ENCODE measurements around the gene SMIM24.

The SMIM24 gene

DNA sequence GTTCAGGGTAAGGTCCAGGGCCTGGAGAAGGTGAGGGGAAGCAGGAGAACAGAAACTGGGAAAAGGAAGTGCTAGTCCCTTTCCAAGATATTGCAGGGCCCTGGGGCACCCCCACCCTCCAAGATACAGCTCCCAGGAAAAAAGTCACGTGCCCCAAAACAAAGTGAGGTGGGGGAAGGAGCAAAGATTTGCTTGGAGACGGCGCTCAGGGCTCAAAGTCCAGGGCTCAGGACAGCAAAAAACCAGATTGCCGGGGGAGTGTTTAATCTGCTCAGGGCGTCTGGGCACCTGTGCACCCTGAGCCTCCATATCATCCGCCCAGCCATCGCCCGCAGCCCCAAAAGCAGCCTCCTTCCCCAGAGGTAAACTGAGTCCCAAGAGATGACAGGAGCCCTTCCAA is 6.3 kb downstream of the SMIM24 start:
- no peak for DNase-seq (ENCODE audit: low read depth in 2 of 2)

DNA sequence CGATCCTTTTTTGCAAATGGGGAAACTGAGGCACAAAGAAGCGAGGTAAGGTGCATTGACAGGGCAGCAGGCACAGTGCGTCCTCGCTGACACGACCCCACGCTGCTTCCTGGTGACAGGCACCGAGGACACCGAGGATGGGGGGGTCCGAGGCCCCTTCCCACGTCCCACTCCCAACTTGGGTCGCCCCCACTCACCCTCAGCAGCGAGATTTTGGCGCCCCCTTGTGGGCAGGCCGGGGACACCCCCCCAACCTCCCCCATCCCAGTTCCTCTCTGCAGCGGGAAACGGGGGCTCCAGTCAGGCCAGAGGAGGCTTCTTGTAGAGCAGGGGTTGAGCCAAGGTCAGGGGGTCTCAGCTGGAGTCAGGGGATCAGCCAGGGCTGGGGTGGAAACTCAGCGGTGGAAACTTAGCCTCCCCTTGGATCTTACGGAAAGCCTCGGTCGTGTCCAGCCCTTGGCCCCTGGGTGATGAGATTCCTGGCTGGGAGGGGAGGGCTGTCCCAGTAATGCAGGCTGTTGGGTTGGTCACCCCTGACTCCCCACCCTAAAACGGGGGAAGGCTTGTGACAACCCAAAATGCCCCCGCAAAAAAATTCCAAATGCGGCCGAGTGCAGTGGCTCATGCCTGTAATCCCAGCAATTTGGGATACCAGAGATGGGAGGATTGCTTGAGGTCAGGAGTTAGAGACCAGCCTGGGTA is 8.2 kb downstream of the SMIM24 start:
- DNase-seq (ENCODE audit: low read depth in 2 of 2), result no peak

GRCh38 chr19:3470500-3471128 is 9.7 kb downstream of the SMIM24 start:
- no peak for DNase-seq (ENCODE audit: low read depth in 2 of 2)

DNA sequence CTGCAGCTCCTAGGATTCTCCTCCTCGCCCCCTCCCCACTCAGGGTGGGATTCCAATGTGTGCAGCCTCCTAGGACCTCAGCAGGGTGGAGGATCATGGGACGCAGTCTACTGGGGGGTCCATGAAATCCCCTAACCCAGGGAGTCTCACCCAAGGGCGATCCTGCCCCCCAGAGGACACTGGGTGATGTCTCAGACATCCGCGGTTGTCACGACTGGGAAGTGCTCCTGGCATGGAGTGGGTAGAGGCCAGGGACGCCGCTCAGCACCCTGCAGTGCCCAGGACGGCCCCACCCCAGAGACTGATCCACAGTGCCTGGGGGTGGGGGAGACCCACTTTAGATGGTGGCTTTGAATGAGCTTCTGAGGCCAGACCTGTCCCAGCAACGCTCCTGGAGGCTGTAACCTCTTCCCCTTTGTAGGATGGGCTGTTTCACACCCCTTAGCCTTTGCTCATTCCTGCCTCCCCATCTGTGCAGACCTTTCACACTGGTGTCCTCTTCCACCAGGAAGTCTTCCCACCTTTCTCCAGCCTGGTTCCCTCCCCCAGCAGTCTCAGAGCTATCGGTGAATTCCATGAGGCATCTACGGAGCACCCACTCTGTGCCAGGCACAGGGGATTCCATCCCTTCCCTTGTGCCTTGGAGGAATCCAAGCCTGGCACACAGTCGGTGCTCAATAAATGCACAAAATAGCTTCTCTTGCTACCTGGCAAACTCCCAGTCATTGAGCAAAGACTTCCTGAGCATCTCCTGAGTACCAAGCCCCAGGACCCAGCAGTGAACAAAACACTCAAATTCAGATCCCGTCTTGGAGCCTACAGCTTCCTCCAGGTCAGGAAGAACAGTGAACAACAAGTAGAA is 10.5 kb downstream of the SMIM24 start:
- no peak for DNase-seq (ENCODE audit: low read depth in 2 of 2)

GRCh38 chr19:3468211-3468610 is 12.1 kb downstream of the SMIM24 start:
- no peak for DNase-seq (ENCODE audit: low read depth in 2 of 2)

- DNase-seq (ENCODE audit: low read depth in 2 of 2), result no peak
Observed at GRCh38 chr19:3467437-3468198, 12.7 kb downstream of the SMIM24 start.

- no peak for DNase-seq (ENCODE audit: low read depth in 2 of 2)
Observed at GRCh38 chr19:3466635-3467034, 13.7 kb downstream of the SMIM24 start.

DNA sequence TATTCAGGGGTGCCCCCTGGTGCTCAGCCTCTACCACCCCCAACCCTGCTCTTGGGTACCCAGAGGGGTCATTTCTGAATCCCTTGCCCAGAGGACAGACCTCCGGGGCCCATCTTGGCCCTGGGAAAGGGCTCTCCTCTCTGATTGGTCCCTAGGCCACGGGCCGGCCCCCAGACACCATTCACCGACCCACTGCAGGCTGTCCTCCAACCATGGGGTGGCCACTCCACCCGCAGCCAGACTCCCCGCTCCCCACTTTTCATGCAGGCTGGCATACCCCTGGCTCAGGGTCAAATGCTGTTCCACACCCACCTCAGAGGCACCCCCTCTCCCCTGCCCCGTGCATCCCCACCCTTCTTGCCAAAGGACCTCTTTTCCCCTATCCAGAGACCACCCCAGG is 14.8 kb downstream of the SMIM24 start:
- no peak for DNase-seq (ENCODE audit: low read depth in 2 of 2)

DNA sequence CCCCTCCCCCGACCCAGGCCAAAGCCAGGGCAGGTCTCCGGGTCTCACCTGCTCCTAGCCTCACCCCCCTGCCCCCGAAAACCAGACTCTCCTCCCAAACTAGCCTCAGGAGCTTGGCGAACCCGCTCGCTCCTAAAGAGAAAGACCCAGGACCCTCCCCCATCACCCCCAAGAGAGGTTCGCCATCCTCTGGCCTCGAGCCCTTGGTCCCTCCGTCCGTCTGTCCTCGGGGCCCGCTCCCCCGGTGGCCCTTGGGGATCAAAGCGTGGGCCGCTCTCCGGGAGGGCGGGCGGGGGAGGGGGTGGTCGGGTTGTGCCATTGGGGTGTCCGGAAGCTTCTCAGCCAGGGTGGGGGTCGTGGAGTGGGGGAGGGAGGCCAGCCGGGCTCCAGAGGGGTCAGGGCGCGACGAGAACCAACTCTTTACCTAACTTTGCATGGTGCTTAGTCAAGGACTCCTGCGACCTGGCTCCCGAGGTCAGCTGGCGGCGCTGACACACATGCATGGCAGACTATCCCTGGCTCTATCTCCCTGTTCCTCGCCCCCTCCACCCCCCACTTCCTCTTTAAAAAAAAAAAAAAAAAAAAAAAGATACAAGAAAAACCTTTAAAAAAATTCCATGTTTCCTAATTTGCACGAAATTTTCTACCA is 15.6 kb downstream of the SMIM24 start:
- no peak for DNase-seq (ENCODE audit: low read depth in 2 of 2)

- DNase-seq (ENCODE audit: low read depth in 2 of 2), result no peak
Observed at GRCh38 chr19:3463714-3464586, 16.4 kb downstream of the SMIM24 start.

DNA sequence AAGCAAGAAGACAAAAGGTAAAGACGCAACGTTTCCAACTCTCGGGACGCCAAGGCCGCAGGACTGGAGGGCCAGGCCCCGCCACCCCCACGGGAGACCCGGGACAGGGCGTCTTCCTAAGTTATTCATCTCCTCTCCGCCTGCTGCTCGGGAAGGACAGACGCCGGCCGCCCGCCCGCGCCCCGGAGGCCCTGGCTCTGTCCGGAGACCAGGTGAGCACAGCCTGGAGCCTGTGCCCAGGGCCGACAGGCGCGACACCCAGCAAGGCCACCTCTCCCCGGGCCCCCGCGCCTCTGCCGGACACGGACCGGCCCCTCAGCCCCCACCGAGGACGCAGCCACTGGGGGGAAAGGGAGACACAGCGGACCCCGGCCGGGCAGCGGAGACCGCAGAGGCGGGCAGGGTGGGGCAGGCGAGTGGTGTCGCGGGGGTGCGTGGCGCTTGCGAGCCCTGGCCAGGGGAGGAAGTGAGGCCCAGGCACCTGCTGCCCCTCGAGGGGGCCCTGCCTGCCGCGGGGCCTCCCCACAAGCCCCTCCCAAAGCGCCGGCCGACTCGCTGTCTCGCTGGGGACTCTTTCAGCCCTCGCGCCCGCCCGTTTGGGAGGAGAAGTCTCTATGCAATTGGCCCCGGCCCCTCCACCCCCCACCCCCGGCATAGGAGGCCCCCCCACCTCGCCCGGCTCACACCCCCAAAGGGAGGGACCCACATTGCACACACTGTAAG is 17.2 kb downstream of the SMIM24 start:
- DNase-seq (ENCODE audit: low read depth in 2 of 2), result no peak

GRCh38 chr19:3459965-3460582 is 20.3 kb downstream of the SMIM24 start:
- no peak for DNase-seq (ENCODE audit: low read depth in 2 of 2)

DNA sequence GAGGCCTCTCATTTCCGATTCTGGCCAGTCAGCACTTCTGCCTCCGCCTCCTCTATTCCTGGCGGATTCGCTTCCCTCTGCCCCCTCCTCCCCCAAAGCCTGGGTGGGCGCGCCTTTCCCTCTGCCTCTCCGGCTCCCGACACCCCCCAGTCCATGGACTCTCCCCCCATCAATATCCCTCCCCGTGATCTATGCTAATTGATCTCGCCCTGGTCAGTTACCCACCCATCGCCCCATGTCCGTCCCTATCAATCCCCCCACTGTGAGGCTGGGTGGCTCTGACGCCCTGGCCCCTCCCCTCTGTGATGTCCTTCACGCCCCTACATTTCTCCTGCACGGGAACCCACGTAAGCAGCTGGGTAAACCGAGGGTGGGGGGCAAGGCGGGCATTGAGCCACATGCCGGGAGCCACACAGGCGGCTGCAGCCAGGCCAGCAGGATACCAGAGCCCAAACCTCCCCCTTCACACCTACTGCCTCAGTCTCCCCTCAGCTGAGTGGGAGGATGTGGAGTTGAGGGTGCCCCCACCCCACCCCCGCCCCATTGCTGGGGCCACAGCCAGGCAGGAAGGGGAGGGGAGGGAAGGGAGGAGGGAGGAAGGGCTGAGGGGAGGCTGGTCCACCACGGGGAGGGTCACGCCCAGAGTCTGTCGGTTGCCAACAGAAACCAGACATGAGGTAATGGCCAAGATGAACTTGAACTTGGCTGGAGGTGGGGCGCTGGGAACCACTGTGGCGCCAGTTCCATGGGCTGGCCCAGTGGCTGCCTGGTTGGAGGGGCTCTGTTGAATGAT is 21.0 kb downstream of the SMIM24 start:
- no peak for DNase-seq (ENCODE audit: low read depth in 2 of 2)

- DNase-seq (ENCODE audit: low read depth in 2 of 2), result no peak
Observed at GRCh38 chr19:3458229-3459088, 21.9 kb downstream of the SMIM24 start.

DNA sequence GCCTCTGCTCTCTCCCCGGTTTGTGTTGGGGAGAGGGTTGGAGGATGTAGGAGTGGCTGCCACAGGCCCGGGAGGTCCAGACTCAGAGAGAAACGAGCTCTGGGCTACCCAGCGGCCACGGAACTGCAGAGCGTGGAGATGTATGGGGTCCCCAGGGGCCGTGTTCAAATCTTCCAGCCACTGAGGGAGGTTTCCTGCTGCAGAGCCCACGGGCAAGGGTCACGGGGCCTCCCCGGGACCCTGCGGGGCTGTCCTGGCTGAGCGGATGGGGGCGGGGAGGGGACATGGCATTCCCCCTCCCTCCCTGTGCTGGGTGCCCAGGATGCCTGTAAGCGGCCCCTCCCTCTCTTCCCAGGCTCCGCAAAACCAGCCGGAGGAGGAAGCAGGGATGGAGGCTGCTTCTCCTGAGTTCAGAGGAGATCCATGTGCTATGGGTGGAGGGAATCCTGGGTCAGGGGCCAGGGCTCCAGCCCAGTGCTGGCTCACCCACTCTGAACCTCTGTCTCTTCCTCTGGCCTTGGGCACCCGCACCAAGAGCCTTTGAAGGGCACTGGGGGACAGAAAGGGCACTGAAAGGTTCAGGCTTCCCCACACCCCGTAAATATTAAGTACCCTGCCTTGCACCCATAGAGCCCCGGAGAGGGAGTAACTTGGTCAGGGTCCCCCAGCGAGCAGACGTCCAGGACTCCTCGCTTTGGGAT is 22.6 kb downstream of the SMIM24 start:
- no peak for DNase-seq (ENCODE audit: low read depth in 2 of 2)

- DNase-seq (ENCODE audit: low read depth in 2 of 2), result no peak
Observed at GRCh38 chr19:3456925-3457527, 23.3 kb downstream of the SMIM24 start.
